ENCODE results near the gene RASL11B.
A peak's percentile ranks its signal among the peaks of the same experiment; 100 is the strongest.
"Not testable (repeated sequence)": the region's sequence is repeated elsewhere in the genome, so short reads cannot be mapped to it uniquely, and the experiment has no call there.

The RASL11B gene, protein sequence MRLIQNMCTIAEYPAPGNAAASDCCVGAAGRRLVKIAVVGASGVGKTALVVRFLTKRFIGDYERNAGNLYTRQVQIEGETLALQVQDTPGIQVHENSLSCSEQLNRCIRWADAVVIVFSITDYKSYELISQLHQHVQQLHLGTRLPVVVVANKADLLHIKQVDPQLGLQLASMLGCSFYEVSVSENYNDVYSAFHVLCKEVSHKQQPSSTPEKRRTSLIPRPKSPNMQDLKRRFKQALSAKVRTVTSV

GRCh38 chr4:52861879-52862616 lies at the start of gene RASL11B:
Gene RASL11B, plus strand, starts transcription at chr4:52862317. Its CDS starts 191 bp downstream, at chr4:52862508.
- peak; percentile 5 to 89 (median 66) for DNase-seq

DNA sequence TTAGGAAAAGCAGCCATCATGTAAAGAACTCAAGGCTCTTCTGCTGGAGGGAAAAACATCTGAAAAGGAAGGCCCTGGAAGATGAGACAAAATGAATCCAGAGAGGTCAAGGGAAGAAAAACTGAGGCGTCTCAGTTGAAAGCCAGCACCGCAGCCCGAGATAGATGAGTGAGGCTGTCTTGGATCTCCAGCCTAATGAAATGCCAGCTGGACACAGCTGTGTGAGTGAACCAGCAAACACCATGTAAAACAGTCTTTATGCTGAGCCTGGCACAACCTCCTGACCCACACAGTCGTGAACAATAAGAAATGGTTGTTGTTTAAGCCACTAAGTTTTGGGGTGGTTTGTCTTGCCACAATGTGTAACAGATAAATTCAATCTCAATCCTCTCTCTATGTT lies 48.6 kb upstream of the RASL11B start:
- no peak for DNase-seq

DNA sequence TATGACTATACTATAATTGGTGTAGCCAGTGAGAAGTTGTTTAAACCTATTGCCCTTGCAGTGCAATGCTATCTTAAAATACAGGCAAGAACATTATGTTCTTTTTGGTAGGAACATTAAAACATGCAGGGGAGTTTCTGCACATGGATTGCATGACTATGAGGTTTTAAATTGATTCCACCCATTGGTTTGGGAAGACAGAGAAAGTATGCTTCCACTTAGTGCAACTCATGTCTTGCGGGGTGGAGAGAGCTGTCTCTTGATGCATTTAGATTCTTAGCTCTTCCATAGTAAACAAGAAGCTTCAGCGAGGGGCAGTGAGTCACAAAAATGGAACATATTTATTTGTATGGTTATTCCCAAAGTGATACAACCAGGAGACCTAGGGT lies 39.5 kb upstream of the RASL11B start:
- no peak for DNase-seq

DNA sequence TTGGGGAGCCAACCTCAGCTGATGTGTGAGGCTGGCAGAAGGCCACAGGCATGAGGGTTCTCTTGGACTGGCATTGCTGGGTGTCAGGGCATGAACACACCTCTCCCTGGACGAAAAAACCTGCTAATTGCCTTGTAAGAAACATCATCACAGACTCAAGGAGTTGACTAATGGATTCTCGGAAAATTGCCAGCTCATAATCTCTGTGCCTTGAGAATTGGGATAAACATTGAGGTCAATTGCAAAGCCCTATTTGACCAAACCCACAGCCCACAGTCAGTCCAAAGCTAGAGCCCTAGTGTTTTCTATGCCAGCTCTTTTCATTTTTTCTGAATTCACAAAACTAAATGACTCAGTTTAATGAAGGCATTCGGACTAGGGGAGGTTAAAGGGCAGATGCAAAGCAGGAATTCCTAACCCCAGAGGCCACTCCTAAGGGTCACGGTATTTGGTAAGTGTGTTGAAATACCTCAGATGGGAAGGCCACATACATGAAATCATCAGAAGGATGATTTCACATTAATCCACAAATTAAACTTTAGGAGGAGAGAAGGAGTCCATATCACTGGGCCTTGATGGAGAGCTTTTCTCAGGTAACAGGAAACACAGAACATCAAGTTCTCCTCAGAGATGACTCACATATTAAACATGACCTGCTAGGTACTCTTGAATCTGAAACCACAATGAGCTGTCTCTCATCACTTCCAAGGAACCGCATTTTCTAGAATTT lies 39.0 kb upstream of the RASL11B start:
- DNase-seq: no peak

- DNase-seq: no peak
These were observed 38.4 kb upstream of the RASL11B start for GRCh38 chr4:52823702-52824092.

GRCh38 chr4:52824270-52824602 lies 37.9 kb upstream of the RASL11B start:
- no peak for DNase-seq

- no peak for DNase-seq
These were observed 37.3 kb upstream of the RASL11B start for GRCh38 chr4:52824603-52825459.

- DNase-seq: no peak
These were observed 36.5 kb upstream of the RASL11B start for GRCh38 chr4:52825460-52826090.

GRCh38 chr4:52833941-52834525 lies 28.1 kb upstream of the RASL11B start:
- no peak for DNase-seq

DNA sequence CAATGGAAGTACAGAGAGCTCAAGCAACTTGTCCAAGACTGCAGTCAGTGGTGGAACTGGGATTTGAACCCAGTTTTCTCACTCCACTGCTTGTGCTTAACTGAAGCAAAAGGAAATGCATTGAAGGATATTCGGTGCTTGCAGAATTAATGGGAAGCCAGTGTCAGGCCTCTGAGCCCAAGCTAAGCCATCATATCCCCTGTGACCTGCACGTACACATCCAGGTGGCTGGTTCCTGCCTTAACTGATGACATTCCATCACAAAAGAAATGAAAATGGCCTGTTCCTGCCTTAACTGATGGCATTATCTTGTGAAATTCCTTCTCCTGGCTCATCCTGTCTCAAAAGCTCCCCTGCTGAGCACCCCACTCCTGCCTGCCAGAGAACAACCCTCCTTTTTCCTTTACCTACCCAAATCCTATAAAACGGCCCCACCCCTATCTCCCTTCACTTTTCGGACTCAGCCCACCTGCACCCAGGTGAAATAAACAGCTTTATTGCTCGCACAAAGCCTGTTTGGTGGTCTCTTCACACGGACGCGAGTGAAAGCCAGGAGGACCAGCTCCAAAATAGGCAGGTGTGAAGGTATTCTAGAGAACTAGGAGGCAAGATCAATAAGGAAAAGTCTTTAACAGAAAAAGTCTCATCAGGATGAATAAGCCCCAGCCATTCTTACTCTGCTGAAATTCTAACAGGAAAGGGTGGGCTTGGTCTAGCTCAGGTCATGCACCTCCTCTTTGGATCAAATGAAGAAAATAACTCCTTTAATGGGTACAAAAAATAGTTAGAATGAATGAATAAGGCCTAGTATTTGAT lies 27.3 kb upstream of the RASL11B start:
- not testable (repeated sequence) for DNase-seq

GRCh38 chr4:52836120-52836519 lies 26.0 kb upstream of the RASL11B start:
- DNase-seq: no peak

DNA sequence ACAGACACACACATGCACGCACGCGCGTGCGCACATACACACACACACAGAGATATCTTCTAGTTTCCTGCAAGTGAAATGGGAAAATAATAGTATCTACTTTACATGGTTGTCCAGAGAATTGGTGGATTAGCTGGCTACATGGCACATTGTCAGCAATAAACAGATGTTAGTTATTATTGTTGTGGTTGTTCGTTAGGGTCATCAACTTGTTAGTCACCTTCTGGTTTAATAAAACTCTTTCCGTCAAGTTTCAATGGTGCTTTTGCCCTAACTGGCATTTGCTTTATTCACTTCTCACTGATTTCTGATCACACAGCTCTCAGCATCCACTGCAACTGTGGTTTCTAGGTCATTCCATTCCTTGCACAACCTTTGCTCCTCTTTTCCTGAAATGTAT lies 25.4 kb upstream of the RASL11B start:
- no peak for DNase-seq

GRCh38 chr4:52837716-52838558 lies 24.2 kb upstream of the RASL11B start:
- DNase-seq: no peak

- DNase-seq: no peak
These were observed 23.2 kb upstream of the RASL11B start for GRCh38 chr4:52838729-52839586.

GRCh38 chr4:52840531-52841370 lies 21.4 kb upstream of the RASL11B start:
- no peak for DNase-seq

GRCh38 chr4:52841682-52842456 lies 20.2 kb upstream of the RASL11B start:
- DNase-seq: peak in 26 of 51 donors; percentile 2 to 49 (median 26)

All from hypothalamus (tissue), 51 donors.